GDM1 (cell line): ENCODE data around the gene TH.

ENCODE experiments used
- DNase-seq: peaks from one replicate; lab custom pipeline; 2025; lab: John Stamatoyannopoulos, UW

Gene TH

GRCh38 chr11:2208691-2209369 is 37.2 kb upstream of the TH start:
- no peak for DNase-seq

DNA sequence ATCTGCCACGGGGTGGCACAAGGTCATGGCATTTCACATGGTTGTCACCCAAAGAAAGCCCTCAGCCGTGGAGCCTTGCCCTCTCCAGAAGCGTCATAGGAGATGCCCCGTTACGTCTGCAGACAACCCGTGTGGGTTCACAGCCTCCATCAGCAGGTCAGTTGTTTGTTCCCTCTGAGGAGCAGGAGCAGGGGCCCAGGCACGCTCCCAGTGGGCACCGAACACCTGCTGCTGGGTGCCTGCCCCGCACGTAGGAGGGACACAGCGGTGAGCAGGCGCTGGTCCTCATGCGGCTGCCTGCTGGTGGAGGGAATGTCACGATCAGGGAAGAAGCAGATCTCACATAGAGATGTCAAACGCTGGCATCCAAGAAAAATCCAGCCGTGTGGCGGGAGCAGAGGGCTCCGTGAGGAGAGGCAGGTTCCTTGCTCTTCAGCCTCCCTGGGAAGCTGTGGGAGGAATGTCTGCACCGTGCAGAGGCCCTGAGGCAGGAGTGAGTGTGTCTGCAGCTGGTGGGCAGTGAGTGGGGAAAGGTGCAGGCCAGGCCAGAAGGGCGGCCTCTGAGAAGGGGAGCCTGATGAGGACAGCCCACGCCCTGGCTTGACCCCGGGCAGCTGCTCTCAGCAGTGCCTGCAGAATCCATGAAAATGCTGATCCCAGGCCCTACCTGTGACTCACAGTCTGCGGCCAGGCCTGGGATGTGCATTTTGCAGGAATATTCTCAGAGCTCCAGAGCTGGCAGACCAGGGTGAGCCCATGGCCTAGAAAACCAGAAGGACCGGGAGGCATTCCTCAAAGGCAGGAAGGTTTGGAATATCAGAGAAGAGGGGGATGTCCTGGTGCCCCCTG is 36.4 kb upstream of the TH start:
- DNase-seq: no peak

DNA sequence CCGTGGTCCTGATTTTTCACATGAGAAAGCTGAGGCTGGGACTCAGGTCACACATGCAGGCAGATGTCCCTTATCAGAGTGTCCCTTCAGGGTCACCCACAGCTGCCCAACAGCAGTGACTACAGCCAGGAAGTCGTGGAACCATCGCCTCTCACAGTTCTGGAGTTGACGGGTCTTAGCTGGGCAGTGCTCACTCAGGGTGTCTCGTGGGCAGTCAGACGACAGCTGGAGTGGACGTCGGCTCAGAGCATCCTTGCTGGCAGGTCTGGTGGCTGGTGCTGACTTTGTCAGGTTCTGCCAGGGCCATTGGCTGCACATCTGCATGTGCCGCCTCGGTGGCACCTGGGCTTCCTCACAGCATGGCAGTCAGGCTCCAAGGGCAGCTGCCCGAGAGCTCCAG is 35.6 kb upstream of the TH start:
- no peak for DNase-seq

- DNase-seq: no peak
These were observed 34.5 kb upstream of the TH start for GRCh38 chr11:2205981-2206690.

- DNase-seq: no peak
These were observed 33.7 kb upstream of the TH start for GRCh38 chr11:2205214-2205720.

DNA sequence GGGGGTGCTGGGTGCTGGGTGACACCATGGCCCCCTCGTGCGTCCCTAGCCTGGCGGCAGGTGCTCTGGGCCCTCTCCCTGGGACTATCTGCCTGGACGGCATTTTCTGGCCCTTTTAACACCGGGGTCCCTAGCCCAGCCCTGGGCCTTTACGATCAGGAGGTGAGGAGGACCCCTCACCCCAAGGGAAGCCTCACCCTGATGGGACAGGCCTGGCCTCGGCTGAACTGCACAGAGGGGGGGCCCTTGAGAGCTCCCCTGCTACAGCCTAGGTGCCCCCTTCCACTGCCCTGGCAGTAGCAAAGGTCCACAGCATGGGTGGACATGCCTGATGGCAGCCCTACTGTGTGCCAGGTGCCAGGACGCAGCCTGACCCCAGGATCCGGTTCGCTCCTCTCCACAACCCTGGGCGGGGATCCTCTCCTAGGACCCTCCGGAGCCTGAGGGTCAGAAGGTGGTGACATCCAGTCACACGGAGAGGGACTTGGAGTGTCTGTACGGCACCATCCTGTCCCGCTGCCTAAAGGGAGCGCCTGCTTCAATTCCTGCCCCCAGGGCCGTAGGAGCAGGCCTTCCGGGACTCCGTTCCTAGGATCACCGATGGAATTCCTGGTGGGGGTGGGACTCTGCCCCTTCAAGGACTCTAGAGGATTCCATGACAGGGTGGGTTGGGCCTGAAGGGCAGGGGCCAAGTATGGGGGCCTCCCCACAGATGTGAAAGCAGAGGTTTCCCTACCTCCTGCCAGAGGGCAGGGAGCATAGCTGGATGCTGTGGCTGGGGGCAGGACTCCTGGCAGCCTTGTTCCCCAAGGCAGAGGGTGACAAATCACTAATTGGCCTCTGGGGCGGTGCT is 33.0 kb upstream of the TH start:
- DNase-seq: no peak

DNA sequence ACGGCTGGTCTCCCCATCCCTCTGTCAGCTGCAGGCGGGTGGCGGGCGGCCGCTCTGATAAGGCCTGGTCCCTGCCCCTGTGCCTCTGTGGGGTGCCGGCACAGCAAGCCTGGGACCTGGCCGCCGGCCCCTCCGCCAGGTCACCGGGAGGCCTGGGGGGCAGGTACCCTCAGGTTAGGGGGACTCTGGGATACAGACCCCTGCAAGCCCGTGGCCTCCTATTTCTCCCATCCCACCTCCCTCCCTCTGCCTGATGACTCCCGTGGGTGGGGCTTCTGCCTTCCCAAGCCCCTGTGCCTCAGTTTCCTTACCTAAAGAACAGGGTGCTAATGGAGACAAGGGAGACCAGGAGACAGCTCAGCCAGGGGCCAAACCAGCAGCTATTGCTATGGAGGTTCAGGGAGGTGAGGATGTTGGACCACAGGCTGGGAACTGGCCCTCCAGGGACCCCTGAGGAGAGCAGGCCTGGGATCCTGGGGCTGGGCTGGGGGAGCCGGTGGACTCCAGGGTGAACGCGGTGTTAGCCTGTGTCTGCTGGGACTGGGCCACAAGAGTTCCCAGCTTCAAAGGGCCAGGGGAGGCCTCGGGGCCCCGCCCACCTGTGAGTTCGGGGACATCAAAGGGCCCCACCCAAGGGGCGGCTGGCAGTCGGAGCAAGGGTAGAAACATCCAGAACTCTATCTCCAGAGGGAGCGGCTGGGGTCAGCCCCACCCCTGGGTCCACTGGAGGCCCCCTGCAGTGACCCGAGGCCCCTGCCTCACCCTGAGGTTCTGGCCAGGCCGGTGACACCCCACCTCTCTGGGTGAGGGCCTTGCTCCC is 32.0 kb upstream of the TH start:
- no peak for DNase-seq

- DNase-seq: no peak
These were observed 31.4 kb upstream of the TH start for GRCh38 chr11:2202900-2203439.

DNA sequence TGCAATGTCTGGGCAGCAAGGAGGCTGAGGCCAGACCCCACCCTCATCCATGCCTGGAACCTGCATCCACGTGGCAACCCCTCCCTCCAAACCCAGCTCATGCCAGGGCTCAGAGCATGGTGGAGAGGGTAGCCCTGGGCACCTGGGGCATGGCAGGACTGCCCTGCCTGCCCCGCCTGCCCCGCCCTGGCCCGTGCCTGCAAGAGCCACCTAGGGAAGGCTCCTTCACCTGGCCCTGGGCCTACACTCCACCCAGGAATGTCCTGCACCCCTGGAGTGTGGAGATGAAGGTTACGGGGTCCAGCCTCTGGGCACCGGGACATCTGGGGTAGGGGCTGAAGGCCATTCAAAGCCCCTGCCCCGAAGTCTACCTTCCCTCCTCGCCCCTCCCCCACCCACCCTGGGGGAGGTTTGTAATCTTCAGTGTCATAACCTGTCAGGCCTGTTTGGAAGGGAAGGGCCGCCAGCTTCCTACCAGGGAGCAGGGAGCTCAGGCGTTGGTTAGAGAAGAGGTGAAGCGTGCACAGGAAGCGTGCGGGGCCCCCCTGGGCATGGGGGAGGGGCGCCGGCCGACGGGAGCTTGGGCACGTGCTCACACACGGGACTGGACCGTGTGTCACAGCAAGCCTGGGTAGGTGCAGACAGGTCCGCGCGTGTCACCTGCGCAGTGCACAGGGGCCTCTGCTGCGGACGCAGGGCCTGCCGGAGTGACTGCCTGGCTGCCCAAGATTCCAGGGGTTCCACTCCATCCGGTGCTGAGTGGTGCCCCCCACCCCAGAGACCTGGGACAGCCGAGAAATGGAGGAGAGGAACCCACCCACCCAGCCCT is 30.7 kb upstream of the TH start:
- DNase-seq: no peak

GRCh38 chr11:2201542-2201941 is 29.9 kb upstream of the TH start:
- no peak for DNase-seq

DNA sequence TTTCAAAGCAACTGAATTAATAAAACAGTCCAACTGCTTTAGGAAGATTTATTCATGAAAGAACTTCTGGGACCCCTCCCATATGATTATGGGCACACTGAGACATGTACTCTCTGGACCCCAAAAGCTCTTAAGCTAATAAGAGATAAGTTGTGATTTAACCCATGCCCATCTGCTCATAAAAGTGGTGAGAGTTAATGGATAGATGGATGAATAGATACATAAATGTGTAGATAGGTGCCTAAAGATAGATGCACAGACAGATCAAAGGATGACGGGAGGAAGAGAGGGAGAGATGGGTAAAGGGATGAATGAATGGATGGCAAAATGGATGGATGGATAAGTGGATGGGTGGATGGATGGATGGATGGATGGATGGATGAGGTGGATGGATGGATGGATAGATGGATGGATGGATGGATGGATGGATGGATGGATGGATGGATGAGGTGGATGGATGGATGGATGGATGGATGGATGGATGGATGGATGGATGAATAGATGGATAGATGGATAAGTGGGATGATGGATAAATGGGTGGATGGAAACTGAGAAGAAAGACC is 29.4 kb upstream of the TH start:
- DNase-seq: no peak

GRCh38 chr11:2200536-2200935 is 28.9 kb upstream of the TH start:
- DNase-seq: no peak

- no peak for DNase-seq
These were observed 28.1 kb upstream of the TH start for GRCh38 chr11:2199466-2200341.

GRCh38 chr11:2198621-2199365 is 27.2 kb upstream of the TH start:
- DNase-seq: peak; percentile 52

DNA sequence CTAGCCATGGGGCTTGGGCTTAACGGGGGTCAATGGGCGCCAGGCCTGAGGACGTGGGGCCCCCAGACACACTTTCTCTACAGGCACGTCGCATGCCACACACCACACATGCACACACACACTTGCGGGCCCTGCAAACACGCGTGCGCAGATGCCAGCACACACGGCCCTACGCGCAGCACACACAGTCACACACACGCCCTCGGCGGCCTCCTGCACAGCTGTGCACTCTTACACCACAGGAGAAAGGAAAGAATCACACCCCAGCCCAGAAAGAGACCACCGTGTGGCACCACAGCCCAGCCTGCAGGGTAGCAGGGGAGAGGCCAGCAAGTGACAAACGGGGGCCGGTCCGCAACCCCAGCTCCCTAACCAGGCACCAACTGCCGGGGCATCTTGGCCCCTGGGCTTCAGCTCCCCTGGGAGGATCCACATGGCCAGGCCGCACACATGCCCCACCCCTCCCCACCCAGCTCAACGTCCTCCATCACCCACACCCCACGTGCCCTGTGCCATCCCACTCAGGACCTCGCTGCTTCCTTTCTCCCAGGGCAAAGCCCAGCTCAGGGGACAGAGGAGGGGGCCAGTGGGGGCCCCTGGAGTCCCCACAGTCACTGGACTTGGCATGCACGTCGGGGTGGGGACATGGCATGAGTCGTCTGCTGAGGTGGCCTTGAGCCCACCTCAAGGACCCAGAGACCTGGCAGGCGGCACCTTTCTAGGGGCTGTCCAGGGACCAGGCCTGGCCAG is 26.3 kb upstream of the TH start:
- no peak for DNase-seq

GRCh38 chr11:2196970-2197770 is 25.6 kb upstream of the TH start:
- DNase-seq: peak; percentile 71
